ENCODE measurements around the gene TRAF3.

TRAF3 gene

DNA sequence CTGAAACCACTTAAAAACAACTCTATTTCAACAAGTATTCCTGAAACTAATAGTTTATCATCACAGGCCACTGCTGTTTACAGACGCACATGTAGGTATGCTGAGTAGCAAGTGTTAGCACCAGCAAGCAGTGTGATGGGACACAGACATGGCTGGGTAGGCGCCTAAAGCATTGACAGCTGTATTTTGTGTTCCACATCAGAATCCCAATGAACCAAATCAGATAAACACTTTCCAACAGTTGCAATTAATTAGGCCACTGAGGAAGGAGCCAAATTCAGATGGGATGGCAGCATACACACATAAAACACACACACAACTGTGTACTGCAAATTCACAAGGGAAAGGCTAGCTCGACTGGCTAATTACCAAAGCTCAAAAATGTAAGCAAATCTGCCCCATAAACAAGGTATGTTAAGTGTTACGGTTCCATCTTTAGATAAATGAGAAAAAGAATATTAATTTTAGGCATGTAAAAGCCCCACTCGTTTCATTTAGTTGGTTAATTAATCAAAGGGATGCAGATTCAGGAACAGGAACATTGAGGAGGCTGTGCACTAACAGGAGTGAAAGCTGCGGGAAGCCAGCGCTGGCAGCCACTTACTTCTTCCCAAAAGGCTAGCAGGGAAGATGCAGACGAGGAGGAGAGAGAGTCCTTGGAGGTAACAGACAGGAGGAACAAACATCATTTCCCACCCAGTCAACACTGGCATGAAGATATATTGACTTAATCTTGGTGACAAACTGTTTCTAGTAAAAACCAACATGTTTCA lies 178.6 kb downstream of the TRAF3 start:
- no peak for DNase-seq (ENCODE audit: low spot score)

GRCh38 chr14:102957222-102957621 lies 180.0 kb downstream of the TRAF3 start:
- DNase-seq (ENCODE audit: low spot score) = no peak

- DNase-seq (ENCODE audit: low spot score) = no peak
These were observed 181.2 kb downstream of the TRAF3 start for GRCh38 chr14:102958461-102958860.
